Measurements from ENCODE around the gene QARS1. TPM values are rescaled to one million over a fixed set of nuclear protein-coding genes. Genes with fewer than 3 reads are reported as not detected.

The QARS1 gene
- total and polyA plus RNA-seq, 12 donors: 144 to 534 (median 272) TPM

DNA sequence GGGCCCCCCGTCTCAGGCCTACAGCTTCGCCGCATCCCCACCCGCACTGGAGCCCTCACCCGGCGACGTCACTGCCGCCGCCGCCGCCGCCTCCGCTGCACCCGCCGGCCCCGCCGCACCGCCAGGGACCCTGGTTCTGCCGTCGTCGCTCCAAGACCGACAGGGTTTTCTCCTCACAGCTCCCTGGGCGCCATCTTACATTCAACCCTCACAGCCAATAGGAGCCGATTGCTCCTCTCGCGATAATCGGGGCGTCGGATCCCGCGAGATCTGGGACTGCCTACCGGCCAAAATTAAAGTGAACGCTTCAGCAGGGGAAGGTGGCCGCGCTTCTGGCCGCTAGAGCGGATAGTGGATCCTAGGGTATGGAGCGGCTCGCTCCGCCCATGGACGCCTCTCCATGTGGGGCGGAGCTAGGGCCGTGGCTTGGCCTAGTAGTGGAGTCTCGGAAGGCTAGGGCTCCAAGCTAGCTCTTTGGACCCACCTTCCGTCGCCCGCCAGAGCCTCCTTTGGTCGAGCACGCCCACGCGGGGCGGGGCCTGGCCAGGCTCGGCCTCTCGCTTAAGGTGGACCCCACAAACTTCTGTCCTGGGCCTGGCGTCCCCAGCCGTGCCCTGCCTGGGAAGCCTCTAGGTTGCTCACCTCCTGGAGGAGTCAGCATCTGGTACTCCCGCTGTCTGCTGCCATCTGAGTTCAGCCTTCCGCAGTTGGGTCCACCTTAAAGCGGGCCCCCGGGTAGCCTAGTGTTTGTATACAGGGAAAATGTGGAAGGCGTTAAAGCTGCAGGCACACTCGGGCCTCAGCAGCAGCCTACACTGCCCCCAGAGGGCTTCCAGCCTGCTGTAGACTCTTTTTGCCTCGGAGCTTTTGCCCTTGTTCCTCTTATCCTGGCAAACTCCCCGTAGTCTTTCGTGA is 10.4 kb downstream of the QARS1 start, which contains the start of gene QRICH1:
Gene QRICH1, minus strand, starts transcription at position 219 of the 915 bp plus-strand sequence. CDS start 17,054 bp downstream, outside the sequence.
- peaks cover 0 to 30% of the 10 kb centered on the region in 2 donors for H3K36me3 ChIP-seq (replicated peaks in 1 of 2)
- WGBS, 4 donors: 0 to 1% (median 0%) methylated on average over 20 to 65 of the region's 65 CpGs
- intact Hi-C loops (cut with DNase I): no loop called here

DNA sequence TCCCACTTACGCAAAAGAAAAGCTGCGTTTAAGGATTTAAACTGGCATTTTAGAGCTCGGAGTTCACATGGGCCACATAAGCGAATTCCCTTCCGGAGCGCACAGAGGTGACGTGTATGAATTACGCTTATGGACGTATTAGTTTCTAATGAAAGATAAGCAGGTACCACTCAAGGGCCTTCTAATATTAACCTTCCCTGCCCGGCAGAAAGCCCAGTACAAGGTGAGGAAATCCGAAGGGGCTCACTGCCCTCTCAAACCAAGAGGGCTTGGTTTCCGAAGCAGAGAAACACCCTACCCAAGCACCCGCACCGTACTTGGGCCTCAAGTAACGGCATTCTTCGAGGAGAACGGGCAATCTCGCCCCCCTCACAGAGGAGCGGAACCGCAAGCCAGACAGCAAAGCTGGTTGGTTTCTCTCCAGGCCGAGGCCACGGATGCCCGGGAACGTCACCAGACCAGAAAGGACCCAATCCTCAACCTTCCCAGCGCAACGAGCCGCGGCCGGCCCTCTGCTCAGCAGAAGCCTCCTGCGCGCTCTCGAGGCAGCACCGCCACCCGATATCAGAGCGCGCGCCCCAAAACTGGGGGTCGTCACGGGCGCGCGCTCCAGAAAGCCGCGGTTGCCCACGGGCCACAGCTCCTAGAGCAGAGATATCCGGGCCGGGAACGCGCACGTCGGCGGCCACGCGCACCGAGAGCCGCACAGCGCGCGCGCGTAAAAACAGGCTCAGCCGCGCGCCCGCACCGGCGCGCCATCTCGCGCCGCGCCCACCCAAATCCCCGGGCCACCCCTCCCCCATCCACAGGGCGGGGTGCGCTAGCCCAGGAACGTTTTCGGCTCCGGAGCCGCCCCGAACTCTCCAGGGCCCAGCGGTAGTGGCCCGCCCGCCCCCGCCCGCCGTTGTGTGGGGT is 11.4 kb downstream of the QARS1 start:
- Histone ChIP-seq H3K4me3 (peak overlapping the region; percentile 79 to 94 (median 92)), H3K27ac (peak overlapping the region; percentile 86 to 98 (median 96)), H3K36me3 (replicated peaks in 1 of 2) (peaks cover 0 to 21% of the 10 kb centered on the region in 2 donors), H3K9me3 (replicated peaks in 1 of 3) (no peaks in the 10 kb centered on the region), H3K4me1 (replicated peaks in 1 of 2) (peaks cover 21 to 47% of the 10 kb centered on the region in 2 donors), H3K27me3 (no peaks in the 10 kb centered on the region)
- intact Hi-C loops (cut with DNase I): no loop called here
- 0 to 1% (median 0%) methylated on average over 21 to 86 of the region's 86 CpGs for WGBS, 4 donors
- TF ChIP-seq, protein P1, sequence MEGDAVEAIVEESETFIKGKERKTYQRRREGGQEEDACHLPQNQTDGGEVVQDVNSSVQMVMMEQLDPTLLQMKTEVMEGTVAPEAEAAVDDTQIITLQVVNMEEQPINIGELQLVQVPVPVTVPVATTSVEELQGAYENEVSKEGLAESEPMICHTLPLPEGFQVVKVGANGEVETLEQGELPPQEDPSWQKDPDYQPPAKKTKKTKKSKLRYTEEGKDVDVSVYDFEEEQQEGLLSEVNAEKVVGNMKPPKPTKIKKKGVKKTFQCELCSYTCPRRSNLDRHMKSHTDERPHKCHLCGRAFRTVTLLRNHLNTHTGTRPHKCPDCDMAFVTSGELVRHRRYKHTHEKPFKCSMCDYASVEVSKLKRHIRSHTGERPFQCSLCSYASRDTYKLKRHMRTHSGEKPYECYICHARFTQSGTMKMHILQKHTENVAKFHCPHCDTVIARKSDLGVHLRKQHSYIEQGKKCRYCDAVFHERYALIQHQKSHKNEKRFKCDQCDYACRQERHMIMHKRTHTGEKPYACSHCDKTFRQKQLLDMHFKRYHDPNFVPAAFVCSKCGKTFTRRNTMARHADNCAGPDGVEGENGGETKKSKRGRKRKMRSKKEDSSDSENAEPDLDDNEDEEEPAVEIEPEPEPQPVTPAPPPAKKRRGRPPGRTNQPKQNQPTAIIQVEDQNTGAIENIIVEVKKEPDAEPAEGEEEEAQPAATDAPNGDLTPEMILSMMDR (IDR thresholded peaks at IDR 0.05): no peak
- peak in 1 of 2 donors; percentile 51 for TF ChIP-seq POLR2A (IDR thresholded peaks at IDR 0.05)
- DNase-seq: peak; percentile 77 to 88 (median 81)

More for the DNA sequence above, 10.4 kb downstream of the QARS1 start, which contains the start of gene QRICH1:
- Histone ChIP-seq H3K4me1 (replicated peaks in 1 of 2) (peaks cover 21 to 48% of the 10 kb centered on the region in 2 donors), H3K27me3 (no peaks in the 10 kb centered on the region), H3K4me3 (peak within 1 kb of the TSS; percentile 79 to 94 (median 92)), H3K9me3 (replicated peaks in 1 of 3) (no peaks in the 10 kb centered on the region), H3K27ac (peak within 1 kb of the TSS; percentile 86 to 98 (median 96))
- peak; percentile 97 to 99 (median 98) for DNase-seq
- TF ChIP-seq, protein P1 (IDR thresholded peaks at IDR 0.05): peak; percentile 38 to 59 (median 52)
- peak; percentile 73 to 91 for TF ChIP-seq POLR2A (IDR thresholded peaks at IDR 0.05)

DNA sequence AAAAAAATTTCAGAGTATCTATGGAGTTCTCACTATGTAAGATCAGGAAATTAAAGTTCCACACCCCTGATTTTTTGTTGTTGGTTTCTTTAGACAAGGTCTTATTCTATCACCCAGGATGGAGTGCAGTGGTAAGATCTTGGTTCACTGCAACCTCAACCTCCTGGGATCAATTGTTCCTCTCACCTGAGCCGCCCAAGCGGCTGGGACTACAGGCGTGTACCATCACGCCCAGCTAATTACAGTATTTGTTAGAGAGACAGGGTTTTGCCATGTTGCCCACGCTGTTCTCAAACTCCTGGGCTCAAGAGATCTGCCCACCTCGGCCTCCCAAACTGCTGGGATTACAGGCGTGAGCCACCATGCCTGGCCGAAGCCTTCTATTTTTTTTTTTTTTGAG is 23.1 kb downstream of the QARS1 start:
- intact Hi-C loops (cut with DNase I): no loop called here
- H3K9me3 ChIP-seq (replicated peaks in 1 of 3): no peaks in the 10 kb centered on the region

More for the DNA sequence above, 23.1 kb downstream of the QARS1 start:
- H3K36me3 ChIP-seq (replicated peaks in 1 of 2): peaks cover 0 to 23% of the 10 kb centered on the region in 2 donors
- H3K4me1 ChIP-seq (replicated peaks in 1 of 2): peaks cover 0 to 5% of the 10 kb centered on the region in 2 donors
- H3K27me3 ChIP-seq: no peaks in the 10 kb centered on the region
- H3K27ac ChIP-seq: no peak overlapping the region
- TF ChIP-seq, protein P1 (IDR thresholded peaks at IDR 0.05): no peak
- TF ChIP-seq POLR2A (IDR thresholded peaks at IDR 0.05): no peak
- no peak overlapping the region for H3K4me3 ChIP-seq
- no peak for DNase-seq
- 92 to 99% (median 94%) methylated on average over 7 to 8 of the region's 8 CpGs for WGBS, 4 donors

Data from adrenal gland (tissue), 12 donors.